Right hindlimb (tissue), 1 donor: ENCODE results near the gene CEP44.
A peak's percentile ranks its signal among the peaks of the same experiment; 100 is the strongest.
"Not testable (repeated sequence)": the region's sequence is repeated elsewhere in the genome, so short reads cannot be mapped to it uniquely, and the experiment has no call there.

ENCODE experiments used
- DNase-seq: peaks from one replicate; pipeline ENCODE4 v3.0.0-alpha.2; 2018

CEP44 gene

GRCh38 chr4:174283507-174284471 is at the start of gene CEP44, which contains the start of gene FBXO8:
Gene CEP44, plus strand, starts transcription at chr4:174283911. Its CDS starts 15,211 bp downstream, at chr4:174299122.
Gene FBXO8, minus strand, starts transcription at chr4:174283667. Its CDS starts 20,575 bp downstream, at chr4:174263092.
- DNase-seq: peak; percentile 88

- DNase-seq: no peak
These were observed 47.4 kb upstream of the CEP44 start for GRCh38 chr4:174236359-174236758.

- no peak for DNase-seq
These were observed 42.5 kb upstream of the CEP44 start for GRCh38 chr4:174241162-174241561.

GRCh38 chr4:174244441-174244840 is 39.3 kb upstream of the CEP44 start:
- DNase-seq: no peak

GRCh38 chr4:174245714-174246113 is 38.0 kb upstream of the CEP44 start:
- no peak for DNase-seq

GRCh38 chr4:174248407-174248806 is 35.3 kb upstream of the CEP44 start:
- DNase-seq: no peak

GRCh38 chr4:174252412-174252811 is 31.3 kb upstream of the CEP44 start:
- no peak for DNase-seq

GRCh38 chr4:174254613-174255012 is 29.1 kb upstream of the CEP44 start:
- DNase-seq: no peak

GRCh38 chr4:174255374-174255773 is 28.3 kb upstream of the CEP44 start:
- no peak for DNase-seq

GRCh38 chr4:174255786-174256185 is 27.9 kb upstream of the CEP44 start:
- DNase-seq: peak; percentile 78

GRCh38 chr4:174256277-174256713 is 27.4 kb upstream of the CEP44 start:
- no peak for DNase-seq

GRCh38 chr4:174259580-174259979 is 24.1 kb upstream of the CEP44 start:
- DNase-seq: no peak

GRCh38 chr4:174260099-174260498 is 23.6 kb upstream of the CEP44 start:
- DNase-seq: no peak

GRCh38 chr4:174261432-174261831 is 22.3 kb upstream of the CEP44 start:
- not testable (repeated sequence) for DNase-seq

GRCh38 chr4:174262624-174263444 is 20.9 kb upstream of the CEP44 start:
- DNase-seq: no peak

- DNase-seq: no peak
These were observed 20.3 kb upstream of the CEP44 start for GRCh38 chr4:174263445-174263736.

GRCh38 chr4:174265916-174266315 is 17.8 kb upstream of the CEP44 start:
- no peak for DNase-seq

GRCh38 chr4:174266416-174266815 is 17.3 kb upstream of the CEP44 start:
- DNase-seq: no peak

- no peak for DNase-seq
These were observed 9.8 kb upstream of the CEP44 start for GRCh38 chr4:174273930-174274329.

- no peak for DNase-seq
These were observed 9.3 kb upstream of the CEP44 start for GRCh38 chr4:174274436-174274835.

- no peak for DNase-seq
These were observed 8.6 kb upstream of the CEP44 start for GRCh38 chr4:174275101-174275500.

- no peak for DNase-seq
These were observed 6.3 kb upstream of the CEP44 start for GRCh38 chr4:174277433-174277832.

GRCh38 chr4:174278467-174278866 is 5.2 kb upstream of the CEP44 start:
- DNase-seq: no peak
